Measurements from ENCODE around the gene HDAC11.
"Not testable (repeated sequence)": the region's sequence is repeated elsewhere in the genome, so short reads cannot be mapped to it uniquely, and the experiment has no call there.

HDAC11 gene

GRCh38 chr3:13479582-13480339 lies at the start of gene HDAC11:
TSS of gene HDAC11 (plus strand) at chr3:13480306. CDS start at chr3:13480348, 42 bp downstream.
- H3K27ac ChIP-seq: peak within 1 kb of the TSS; percentile 20; the same call in 1 of the 2 replicates
- TF ChIP-seq ZFX (IDR thresholded peaks at IDR 0.05; ENCODE audit: borderline replicate concordance): no peak
- TF ChIP-seq CTCF (IDR thresholded peaks at IDR 0.05): no peak

- H3K27ac ChIP-seq: not testable (repeated sequence)
These were observed 49.7 kb upstream of the HDAC11 start for GRCh38 chr3:13430411-13430875.

GRCh38 chr3:13432093-13432492 lies 48.0 kb upstream of the HDAC11 start:
- no peak overlapping the region for H3K27ac ChIP-seq
- TF ChIP-seq CTCF (IDR thresholded peaks at IDR 0.05): no peak
- no peak for TF ChIP-seq ZFX (IDR thresholded peaks at IDR 0.05; ENCODE audit: borderline replicate concordance)

GRCh38 chr3:13433912-13434311 lies 46.2 kb upstream of the HDAC11 start:
- H3K27ac ChIP-seq: no peak overlapping the region
- TF ChIP-seq ZFX (IDR thresholded peaks at IDR 0.05; ENCODE audit: borderline replicate concordance) (no peak), CTCF (IDR thresholded peaks at IDR 0.05) (no peak)

GRCh38 chr3:13436213-13436612 lies 43.9 kb upstream of the HDAC11 start:
- H3K27ac ChIP-seq: not testable (repeated sequence)

- no peak for TF ChIP-seq ZFX (IDR thresholded peaks at IDR 0.05; ENCODE audit: borderline replicate concordance)
- TF ChIP-seq CTCF (IDR thresholded peaks at IDR 0.05): no peak
These were observed 39.8 kb upstream of the HDAC11 start for GRCh38 chr3:13440204-13440817.

GRCh38 chr3:13442882-13443281 lies 37.2 kb upstream of the HDAC11 start:
- H3K27ac ChIP-seq: not testable (repeated sequence)

More at GRCh38 chr3:13440204-13440817, 39.8 kb upstream of the HDAC11 start:
- H3K27ac ChIP-seq: no peak overlapping the region

GRCh38 chr3:13451301-13451673 lies 28.8 kb upstream of the HDAC11 start:
- peak overlapping the region; percentile 85 for H3K27ac ChIP-seq
- no peak for TF ChIP-seq ZFX (IDR thresholded peaks at IDR 0.05; ENCODE audit: borderline replicate concordance)
- no peak for TF ChIP-seq CTCF (IDR thresholded peaks at IDR 0.05)

All from 22Rv1 (cell line).